Esophagus squamous epithelium (tissue), 4 donors: ENCODE results near the gene EPHA2.

Source experiments
- CTCF ChIP-seq, 6 experiments: fragments of 450-650 bp in 4 of 6; fragments of 200-600 bp in 2 of 6; sonication (generic) in 2 of 6; IDR thresholded peaks; one replicate each; pipeline ENCODE4 v1.5.1; 2016 to 2019; ENCODE audit warnings: antibody characterized with exemption in 6 of 6, mild to moderate bottlenecking in 4 of 6, moderate library complexity in 4 of 6
- POLR2A ChIP-seq, 4 donors: fragments of 450-650 bp; IDR thresholded peaks; one replicate each; pipeline ENCODE4 v1.6.1; 2017; ENCODE audit warnings: antibody characterized with exemption in 4 of 4, mild to moderate bottlenecking in 4 of 4, moderate library complexity in 3 of 4

GRCh38 chr1:16118706-16119105, 37.2 kb downstream of the EPHA2 start:
- no peak for TF ChIP-seq POLR2A (IDR thresholded peaks at IDR 0.05)
- no peak for TF ChIP-seq CTCF (IDR thresholded peaks at IDR 0.05)
